HG03095 (cell line): ENCODE measurements around the gene ALKBH7.

Source experiments
- ATAC-seq: cut with Tn5 transposase; IDR thresholded peaks from one replicate; pipeline ENCODE4 v1.9.1; 2021; ENCODE audit warnings: moderate library complexity; ENCODE audit not compliant: unreplicated experiment

The ALKBH7 gene

DNA sequence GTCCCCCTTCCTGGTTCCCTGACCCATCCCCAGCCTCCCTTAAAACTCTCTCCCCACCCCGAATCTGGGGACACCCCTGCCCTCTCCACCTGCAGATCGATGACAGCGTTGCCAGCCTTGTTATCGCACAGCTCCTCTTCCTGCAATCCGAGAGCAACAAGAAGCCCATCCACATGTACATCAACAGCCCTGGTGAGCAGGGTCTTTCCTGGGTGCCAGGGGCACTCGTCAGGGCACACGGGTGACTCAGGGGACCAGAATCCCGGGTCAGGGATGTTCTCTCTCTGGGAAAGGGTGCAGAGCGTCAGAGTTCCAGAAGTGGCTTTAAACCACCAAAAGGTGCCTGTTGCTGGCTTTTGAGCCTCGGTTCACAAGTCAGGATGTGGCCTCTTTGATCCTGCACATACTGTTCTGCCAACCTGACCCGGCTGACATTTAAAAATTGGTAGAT lies 10.2 kb upstream of the ALKBH7 start:
- no peak for ATAC-seq

DNA sequence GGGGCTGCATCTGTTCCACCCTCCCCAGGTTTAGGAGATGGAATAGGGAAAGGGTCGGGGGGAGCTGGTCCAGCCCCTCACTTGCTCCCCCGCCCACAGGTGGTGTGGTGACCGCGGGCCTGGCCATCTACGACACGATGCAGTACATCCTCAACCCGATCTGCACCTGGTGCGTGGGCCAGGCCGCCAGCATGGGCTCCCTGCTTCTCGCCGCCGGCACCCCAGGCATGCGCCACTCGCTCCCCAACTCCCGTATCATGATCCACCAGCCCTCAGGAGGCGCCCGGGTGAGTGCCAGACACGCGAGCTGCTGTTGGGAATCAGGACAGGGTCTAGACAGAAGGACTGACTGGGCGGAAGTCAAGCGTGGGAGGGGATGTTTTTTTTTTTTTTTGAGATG lies 8.2 kb upstream of the ALKBH7 start:
- ATAC-seq, result no peak

DNA sequence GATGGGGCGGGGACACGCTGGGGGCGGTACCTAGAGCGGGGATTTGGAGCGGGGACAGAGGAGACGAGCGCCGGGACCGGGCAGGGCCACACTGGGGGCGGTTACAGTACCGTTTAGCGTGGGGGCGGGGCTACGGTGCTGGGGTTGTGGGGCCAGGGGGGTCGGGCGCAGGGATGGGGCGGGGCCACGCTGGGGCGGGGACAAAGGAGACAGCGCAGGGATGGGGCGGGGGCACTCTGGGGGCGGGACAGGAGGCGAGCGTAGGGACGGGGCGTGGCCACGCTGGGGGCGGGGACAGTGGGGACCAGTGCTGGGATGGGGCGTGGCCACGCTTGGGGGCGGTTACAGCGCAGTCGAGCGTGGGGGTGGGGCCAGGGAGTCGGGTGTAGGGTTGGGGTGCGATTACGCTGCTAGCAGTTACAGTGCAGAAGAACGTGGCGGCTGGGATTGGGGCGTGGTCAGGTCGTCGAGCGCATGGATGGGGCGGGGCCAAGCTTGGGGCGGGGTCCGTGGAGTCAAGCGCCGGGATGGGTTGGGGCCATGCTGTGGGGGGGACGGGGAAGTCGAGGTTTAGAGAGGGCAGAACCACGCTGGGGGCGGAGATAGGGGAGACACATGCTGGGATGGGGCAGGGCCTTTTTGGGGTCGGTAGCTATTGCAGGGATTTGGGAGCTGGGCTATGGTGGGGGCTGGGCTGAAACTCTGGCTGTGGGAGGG lies 660 bp downstream of the ALKBH7 start:
- peak; percentile 52 for ATAC-seq

DNA sequence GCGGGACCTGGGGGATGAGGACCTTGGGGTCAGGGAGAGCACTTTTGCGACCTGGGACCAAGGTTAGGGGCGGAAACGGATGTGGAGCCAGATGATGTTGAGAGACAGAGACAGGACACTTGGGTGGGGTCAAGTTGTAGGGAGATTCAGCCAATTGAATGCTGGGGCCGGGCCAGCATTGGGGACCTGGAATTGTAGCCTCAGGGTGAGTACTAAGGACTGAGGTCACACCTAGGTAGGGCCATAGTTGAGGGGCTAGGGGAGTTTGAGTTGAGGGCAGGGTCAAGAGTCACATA lies 1.2 kb downstream of the ALKBH7 start:
- ATAC-seq, result no peak

DNA sequence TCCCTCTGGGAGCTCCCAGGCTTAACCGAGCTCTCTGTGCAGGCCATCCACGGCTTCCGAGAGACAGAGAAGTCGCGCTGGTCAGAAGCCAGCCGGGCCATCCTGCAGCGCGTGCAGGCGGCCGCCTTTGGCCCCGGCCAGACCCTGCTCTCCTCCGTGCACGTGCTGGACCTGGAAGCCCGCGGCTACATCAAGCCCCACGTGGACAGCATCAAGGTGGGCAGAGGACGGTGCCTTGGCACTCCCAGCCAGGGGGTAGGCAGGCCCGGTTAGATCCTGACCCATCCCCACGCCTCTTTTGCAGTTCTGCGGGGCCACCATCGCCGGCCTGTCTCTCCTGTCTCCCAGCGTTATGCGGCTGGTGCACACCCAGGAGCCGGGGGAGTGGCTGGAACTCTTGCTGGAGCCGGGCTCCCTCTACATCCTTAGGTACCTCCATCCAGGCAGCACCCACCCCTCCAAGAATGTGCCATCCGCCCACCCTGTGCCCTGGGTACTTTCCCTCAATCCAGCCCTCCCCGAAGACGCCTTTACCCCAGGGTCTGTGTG lies 1.6 kb downstream of the ALKBH7 start:
- ATAC-seq, result no peak

DNA sequence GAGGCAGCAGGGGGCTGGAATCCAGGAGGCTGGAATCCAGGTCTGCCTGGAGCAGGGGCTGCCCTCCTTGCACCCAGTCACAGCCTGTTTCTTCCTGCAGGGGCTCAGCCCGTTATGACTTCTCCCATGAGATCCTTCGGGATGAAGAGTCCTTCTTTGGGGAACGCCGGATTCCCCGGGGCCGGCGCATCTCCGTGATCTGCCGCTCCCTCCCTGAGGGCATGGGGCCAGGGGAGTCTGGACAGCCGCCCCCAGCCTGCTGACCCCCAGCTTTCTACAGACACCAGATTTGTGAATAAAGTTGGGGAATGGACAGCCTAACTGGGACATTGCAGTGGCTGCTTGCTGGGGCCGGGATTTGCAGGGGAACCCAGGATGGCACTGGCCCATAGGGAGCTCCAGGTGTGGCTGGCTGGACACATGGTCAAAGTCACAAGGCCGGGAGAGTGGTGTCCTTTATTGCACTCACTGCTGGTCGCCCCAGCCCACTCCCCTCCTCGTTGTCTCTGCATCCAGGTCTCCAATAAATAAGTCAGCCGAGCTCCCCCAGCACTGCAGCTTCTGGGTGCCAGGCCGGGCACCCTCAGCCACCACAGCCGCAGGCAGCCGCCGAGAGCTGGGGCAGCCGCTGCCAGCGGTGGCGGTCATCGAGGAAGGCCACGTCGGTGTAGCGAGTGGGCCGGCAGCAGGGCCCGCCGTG lies 2.3 kb downstream of the ALKBH7 start:
- no peak for ATAC-seq

DNA sequence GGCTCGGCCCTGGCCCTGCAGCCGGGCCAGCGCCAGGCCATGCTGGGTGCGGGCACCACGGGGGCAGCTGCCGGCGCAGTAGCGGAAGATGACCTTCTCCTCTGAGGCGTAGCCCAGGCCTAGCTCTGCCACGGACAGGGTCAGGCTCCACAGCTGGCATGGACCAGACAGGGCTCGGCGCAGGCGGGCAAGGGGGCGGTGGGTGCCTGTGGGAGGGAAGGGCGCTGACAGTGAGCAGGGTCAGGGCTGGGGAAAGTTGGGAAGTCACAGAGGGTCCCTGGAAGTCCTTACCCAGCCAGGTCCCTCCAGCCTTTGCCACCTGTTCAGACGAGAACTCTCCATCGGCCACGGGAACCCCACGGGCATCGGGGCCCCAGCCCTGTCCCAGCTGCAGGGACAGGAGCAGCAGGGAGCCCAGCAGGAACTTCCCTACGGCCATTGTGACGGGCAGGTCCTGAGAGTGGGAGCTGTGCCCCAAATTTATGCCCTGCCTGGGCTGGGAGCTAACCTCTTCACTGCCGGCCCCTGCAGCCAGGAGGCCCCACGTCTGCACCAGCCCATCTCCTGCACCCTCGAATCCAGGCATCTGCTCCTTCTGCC lies 2.9 kb downstream of the ALKBH7 start, which contains the start of gene PSPN:
PSPN (minus strand) TSS at position 523 of the 600 bp plus-strand sequence; CDS start at position 439, 84 bp downstream.
- no peak for ATAC-seq

DNA sequence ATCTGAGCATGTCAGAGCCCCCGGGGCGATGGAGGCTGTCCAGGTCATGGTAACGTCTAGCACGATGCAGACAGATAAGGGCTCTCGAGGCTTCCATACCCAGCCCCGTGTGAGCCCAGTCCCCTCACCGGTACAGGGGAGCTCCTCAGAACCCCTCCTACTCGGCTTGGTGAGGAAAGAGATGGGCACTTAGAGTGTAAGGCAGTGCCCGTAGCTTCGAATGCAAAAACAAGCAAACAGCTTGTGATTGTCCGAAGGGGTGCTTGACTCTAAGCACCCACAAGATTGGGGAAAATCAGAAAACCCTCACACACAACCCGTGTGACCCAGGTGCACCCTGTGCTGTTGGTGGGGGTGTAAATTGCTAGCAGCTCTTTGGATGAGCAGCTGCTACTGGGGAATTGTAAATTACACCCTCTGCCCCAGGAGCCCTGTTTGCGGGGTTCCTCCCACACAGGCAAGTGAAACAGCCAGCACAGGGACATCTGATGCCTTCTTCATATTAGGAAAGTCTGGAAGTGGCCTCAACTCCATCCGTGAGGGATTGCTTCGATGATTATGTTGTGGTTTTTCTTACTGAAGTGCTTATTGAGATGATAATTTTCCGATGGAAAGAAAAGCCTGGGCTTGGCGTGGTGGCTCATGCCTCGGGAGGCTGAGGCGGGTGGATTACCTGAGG lies 4.1 kb downstream of the ALKBH7 start:
- ATAC-seq, result no peak

DNA sequence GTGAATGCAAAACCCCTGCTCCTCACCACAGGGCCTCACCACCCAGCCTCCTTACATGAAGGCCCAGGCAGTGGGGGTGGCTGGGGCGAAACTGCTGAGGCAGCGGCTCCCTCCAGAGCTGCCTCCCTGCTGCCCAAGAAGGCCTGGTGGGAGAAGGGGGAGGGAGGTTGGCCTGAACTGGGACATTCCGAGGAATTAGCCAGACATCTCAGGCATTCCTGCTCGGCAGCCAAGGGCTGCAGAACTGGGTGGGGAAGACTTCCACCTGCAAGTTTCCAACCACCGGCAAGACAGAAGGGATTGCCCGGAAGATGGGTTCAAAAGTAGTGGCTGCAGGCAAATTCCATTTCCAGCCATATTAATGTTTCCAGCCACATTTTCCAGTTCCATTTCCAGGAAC lies 5.4 kb downstream of the ALKBH7 start:
- no peak for ATAC-seq

DNA sequence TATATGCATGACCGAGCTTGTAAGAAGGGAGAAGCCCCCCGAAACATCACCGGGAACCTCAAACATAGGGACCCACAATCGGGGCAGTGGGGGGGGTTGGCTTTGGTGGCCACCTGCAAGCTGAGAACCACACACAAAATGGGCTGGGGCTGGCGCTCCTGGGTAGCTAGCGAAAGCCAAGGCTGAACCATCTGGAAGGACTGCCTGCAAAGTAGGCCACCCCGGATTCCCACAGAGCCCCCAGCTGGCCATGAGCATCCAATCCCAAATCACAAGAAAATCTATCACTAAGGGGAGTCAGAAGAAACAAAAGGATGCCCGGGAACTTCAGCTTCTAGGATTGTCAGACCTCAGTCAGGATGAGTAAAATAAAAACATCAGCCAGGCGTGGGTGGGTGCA lies 5.9 kb downstream of the ALKBH7 start:
- ATAC-seq, result no peak

DNA sequence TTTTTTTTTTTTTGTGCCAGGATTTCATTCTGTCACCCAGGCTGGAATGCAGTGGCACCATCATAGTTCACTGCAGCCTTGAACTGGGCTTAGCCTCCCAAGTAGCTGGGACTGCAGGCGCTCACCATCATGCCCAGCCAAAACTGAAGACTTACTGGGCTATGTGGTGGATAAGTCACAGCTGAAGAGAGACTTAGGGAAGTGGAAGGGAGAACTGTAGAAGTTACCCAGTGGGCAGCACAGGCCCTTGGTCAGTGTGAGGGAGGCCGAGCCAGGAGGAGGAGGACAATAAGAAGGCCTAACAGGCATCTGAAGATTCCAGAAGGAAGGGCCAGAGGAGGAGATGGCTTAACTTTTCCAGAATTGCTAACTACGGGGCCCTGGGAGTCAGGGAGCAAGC lies 7.2 kb downstream of the ALKBH7 start:
- ATAC-seq, result no peak

DNA sequence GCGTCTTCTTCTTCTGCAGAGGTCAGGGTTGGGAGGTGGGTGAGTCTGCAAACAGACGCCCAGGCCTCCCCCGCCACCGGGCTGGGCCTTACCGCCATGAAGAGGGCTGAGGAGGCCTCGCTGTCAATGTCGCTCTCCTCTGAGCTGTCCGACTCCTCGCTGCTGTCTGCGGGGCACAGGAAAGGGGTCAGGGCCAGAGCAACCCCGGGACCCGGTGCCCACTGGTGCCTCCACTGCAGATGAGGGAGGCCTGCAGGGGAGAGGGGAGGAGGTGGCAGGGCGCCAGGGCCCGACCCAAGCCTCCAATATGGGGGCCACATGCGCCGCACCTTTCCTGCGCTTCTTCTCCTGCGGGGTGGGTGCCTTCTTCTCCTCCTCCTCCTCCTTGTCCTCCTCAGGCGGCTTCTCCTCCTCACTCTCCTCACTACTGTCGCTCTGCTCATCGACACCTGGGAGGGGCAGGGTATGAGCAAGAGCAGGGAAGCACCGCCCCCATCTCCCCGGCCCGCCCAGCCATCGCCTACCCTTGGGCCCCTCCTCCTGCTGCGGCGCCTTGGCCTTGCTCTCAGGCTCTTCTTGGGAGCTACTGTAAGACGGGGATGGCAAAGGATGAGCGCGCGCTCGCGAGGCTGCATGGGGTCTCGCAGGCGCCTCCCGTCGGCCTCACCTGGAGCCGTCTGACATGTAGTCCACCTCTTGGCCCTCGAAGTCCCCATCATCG lies 8.6 kb downstream of the ALKBH7 start:
- ATAC-seq, result no peak

DNA sequence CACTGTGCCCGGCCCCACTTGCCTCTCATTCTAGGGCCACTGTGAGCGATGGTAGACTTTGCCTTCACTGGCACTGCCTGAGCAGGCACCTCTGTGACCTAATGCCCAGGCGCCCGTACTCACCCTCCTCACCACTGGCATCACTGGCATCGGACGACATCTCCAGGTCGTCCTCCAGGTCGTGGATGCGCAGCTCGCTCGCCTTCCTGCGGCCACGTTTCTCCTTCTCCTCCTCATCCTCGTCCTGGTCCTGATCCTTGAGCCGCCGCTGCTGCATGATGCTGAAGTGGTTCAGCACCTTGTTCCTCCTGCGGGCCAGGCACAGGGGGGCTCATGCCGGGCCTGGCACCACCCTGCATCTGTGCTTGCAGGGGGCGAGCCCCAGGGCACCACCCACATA lies 10.6 kb downstream of the ALKBH7 start:
- ATAC-seq, result no peak

DNA sequence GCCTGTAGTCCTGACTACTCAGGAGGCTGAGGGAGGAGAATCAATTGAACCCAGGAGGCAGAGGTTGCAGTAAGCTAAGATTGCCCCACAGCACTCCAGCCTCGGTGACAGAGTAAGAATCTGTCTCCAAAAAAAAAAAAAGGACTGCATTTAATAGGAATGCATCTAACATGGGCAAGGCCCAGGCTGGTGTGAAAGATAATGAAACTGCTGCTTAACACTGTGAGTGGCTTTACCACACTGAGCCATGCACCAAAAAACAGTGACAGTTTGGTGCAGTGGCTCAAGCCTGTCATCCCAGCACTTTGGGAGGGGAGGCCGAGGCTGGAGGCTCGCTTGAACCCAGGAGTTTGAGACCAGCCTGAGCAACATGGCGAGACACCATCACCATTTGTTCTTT lies 11.8 kb downstream of the ALKBH7 start:
- no peak for ATAC-seq

DNA sequence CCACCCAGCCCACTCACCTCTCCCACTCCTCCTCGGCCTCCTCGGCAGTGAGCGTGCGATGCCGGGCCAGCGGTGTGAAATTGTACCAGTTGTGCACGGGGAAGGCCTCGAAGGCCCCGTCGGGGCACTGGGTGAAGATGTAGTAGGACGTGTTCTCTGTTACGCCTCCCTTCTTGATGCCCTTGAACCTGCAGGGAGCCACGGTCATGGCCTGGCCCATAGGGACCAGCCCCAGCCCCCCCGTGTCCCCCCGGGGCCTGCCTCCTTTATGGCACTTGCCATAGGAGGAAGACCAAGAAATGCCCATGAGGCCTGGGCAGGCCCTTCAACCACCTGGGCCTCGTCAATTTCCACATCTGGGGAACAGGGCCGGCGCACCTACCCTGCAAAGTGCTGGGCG lies 14.8 kb downstream of the ALKBH7 start:
- ATAC-seq, result no peak

DNA sequence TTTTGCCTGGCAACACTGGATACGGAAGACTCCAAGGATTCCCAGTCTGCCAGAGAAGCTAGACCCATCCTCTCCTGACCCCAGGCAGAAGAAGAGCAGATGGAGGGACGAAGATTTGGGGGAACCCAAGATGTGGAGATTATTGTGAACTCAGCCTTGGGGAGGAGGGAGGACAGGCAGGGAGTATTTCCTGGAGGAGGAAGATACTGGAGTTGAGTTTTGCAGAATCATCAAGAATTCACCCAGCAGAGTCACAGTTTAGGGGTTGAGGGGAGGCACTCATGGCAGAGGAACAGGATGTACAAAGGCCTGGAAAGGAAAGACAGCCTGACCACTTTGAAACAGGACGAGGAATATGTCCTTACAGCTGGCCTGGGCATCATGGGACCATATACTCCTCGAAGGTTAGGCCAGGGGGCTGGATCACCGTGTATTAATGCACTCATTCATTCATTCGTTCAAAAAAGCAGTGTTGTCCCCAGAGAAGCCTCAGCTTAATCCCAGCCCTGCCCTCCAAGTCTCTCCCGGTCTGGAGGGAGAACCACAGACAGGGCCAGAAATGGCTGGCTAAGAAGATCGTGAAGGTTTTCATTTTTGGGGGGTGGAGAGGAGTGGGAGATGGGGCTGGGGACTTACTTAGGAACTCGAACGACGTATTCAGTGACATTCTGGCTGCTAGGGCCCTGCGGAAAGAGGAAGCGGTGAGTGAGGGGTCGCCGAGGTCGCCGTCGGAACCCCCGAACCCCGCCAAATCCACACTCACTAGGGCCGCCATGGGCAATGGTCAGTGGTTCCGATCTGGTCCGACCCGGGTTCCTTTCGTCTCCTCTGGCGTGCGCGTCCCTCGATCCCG lies 19.9 kb downstream of the ALKBH7 start:
- no peak for ATAC-seq

DNA sequence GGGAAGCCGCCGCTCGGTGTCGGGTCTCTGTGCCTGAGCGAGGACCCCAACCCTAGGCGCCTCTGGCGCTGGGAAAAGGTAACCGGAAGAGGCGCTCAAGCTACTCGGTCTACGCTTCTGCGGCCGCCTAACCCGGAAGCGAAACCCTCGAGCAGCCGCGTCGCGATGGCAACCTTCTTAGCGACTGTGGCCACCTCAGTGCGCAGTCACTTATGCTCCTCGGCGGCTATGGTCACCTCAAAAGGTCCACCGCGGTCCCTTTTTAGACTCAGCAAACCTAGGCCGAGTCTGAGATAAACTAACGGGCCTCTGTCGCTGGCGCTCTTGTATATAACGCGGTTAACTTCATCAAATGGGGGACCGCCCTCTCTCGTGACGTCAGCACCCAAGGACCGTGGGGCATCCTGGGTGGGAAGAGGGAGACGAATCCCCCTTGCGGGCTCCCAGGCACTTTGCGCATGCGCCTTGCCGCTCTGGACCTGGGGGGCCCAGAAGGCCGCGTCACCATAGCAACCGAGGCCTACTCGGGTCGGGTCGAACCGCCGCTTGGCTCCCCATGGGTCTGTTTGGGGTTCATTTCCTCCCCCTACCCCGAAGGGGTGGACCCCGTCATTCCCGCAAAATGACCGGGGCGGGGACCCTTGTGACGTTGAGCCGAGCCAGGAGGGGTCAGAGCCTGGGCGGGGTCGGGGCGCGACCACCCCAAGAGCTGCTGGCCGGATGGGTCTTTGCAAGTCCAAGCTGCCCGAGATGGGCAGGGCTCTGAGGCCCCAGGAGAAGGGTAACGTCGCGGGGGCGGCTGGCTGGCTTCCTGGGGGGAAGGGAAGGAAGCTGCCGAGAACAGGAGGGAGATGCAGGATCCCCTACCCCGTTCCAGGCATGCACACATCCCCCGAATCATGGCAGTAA lies 20.7 kb downstream of the ALKBH7 start, which contains the start of gene GTF2F1:
GTF2F1 (minus strand) TSS at position 91 of the 909 bp plus-strand sequence. CDS start 169 bp downstream, outside the sequence.
- peak; percentile 73 for ATAC-seq

DNA sequence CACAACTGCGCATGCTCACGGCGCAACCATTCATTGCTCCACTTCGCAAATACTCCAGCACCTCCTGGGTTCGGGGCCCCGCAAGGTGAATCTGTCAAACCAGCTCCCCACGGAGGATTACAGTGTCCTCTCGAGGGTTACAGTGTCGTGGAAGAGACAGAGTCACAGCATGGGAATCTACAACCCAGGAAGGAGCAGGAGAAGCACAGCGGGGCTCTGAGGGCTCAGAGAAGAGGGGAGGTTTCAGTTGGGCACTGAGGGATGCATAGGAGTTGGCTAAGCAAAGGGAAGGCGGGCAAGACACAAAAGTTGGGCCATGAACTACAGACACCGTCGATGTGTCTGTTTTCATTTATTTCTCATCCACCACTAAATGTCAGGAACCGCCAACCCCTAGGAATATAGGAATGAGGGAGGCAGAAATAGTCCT lies 21.4 kb downstream of the ALKBH7 start:
- peak; percentile 24 for ATAC-seq

DNA sequence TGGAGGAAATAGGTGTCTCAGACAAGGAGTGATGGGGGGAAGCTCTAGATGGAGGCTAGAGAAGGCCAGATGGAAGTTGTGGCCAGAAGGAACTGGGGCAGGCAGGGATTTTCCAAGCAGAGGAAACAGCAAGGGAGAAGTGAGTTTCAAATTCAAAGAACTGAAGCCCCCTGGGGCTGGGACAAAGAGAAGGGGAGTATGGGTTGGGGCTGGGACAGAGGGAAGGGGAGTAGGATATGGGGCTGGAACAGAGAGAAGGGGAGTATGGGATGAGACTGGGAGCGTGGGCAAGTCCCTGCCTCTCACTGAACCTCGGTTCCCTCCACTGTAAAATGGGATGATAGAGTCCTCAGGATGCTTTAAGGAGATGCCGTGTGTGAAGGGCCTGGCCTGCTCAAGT lies 22.2 kb downstream of the ALKBH7 start:
- no peak for ATAC-seq
